Transverse colon (tissue), 3 donors: ENCODE measurements around the gene CALB2.

ENCODE experiments used
- EP300 ChIP-seq: sonication (generic); formaldehyde crosslinking; IDR thresholded peaks from one replicate; pipeline ENCODE4 v1.6.1; 2017; ENCODE audit warnings: antibody characterized with exemption, low read depth
- POLR2A ChIP-seq: fragments of 450-650 bp; IDR thresholded peaks from one replicate; pipeline ENCODE4 v1.6.1; 2016; ENCODE audit warnings: antibody characterized with exemption, mild to moderate bottlenecking, moderate library complexity
- POLR2AphosphoS5 ChIP-seq, 3 donors: sonication (generic); formaldehyde crosslinking; IDR thresholded peaks; one replicate each; pipeline ENCODE4 v1.6.1; 2016; ENCODE audit warnings: antibody characterized with exemption in 3 of 3

DNA sequence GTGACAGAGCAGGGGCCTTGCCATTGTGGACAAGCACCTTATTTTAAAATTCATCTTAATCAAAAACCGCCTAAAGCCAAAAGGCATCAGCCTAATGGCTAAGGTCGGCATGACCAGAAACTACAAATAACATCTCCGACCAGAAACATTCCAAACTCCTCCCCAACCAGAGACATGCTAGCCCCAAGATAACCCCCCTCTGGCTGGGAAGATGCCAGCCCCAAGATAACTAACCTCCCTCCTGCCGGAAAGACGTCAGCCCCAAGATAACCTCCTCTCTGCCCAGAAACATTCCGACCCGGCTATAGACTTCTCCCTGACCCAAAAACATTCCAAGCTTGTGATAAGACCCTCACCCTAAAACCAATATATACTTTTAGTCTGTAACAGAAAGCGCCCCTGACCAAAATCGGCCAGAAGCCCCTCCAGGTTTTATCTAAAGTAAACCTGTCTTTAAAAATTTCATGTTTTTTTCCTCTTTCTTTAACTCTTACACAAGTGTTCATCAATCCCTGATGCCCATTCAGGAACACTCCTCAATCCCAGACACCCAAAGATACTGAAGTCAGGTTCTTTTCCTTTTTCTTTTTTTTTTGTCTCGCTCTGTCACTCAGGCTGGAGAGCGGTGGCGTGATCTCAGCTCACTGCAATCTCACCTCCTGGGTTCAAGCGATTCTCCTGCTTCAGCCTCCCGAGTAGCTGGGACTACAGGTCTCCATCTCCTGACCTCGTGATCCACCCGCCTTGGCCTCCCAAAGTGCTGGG is 50.7 kb downstream of the CALB2 start:
- TF ChIP-seq POLR2AphosphoS5 (IDR thresholded peaks at IDR 0.05) (no peak), POLR2A (no peak), EP300 (no peak)
